ENCODE data around the gene ALDH7A1. TPM values are rescaled to one million over a fixed set of nuclear protein-coding genes. Genes with fewer than 3 reads are reported as not detected.
A peak's percentile ranks its signal among the peaks of the same experiment; 100 is the strongest.
"Not testable (repeated sequence)": the region's sequence is repeated elsewhere in the genome, so short reads cannot be mapped to it uniquely, and the experiment has no call there.

ALDH7A1 gene
- total and polyA plus RNA-seq, 4 donors: 25.2 to 43.8 (median 30.4) TPM

- ATAC-seq (ENCODE audit: low FRiP score); H3K9me3 ChIP-seq (ENCODE audit: control insufficient read depth, low read length); H3K4me3 ChIP-seq (ENCODE audit: low read length in 2 of 2); H3K4me1 ChIP-seq (ENCODE audit: control insufficient read depth in 1 of 2, insufficient read depth in 2 of 2, low read length in 2 of 2); H3K27ac ChIP-seq (ENCODE audit: low read depth in 1 of 2, low read length in 2 of 2); DNase-seq; H3K27me3 ChIP-seq (ENCODE audit: control insufficient read depth in 1 of 2, insufficient read depth in 2 of 2, low read length in 1 of 2); intact Hi-C loops (cut with DNase I): not testable (repeated sequence)
- peaks cover 0 to 14% of the 10 kb centered on the region in 2 donors for H3K36me3 ChIP-seq (ENCODE audit: control insufficient read depth in 1 of 2, insufficient read depth in 2 of 2, low read length in 1 of 2)
- WGBS, 2 donors: 91 to 95% methylated on average over 9 of the region's 9 CpGs
Observed at GRCh38 chr5:126555101-126555500, 39.9 kb downstream of the ALDH7A1 start.

GRCh38 chr5:126552614-126553013, 42.4 kb downstream of the ALDH7A1 start:
- WGBS, 2 donors: 95 to 98% methylated on average over 2 of the region's 2 CpGs
- intact Hi-C loops (cut with DNase I): no loop called here
- Histone ChIP-seq H3K27ac (ENCODE audit: low read depth in 1 of 2, low read length in 2 of 2) (no peak overlapping the region), H3K9me3 (ENCODE audit: control insufficient read depth, low read length) (no peaks in the 10 kb centered on the region), H3K4me1 (ENCODE audit: control insufficient read depth in 1 of 2, insufficient read depth in 2 of 2, low read length in 2 of 2) (peaks cover 0 to 2% of the 10 kb centered on the region in 2 donors), H3K4me3 (ENCODE audit: low read length in 2 of 2) (no peak overlapping the region), H3K36me3 (ENCODE audit: control insufficient read depth in 1 of 2, insufficient read depth in 2 of 2, low read length in 1 of 2) (peaks cover 0 to 11% of the 10 kb centered on the region in 2 donors), H3K27me3 (ENCODE audit: control insufficient read depth in 1 of 2, insufficient read depth in 2 of 2, low read length in 1 of 2) (no peaks in the 10 kb centered on the region)
- DNase-seq (no peak), ATAC-seq (ENCODE audit: low FRiP score) (no peak)

GRCh38 chr5:126544087-126544740, 50.8 kb downstream of the ALDH7A1 start:
- no peaks in the 10 kb centered on the region for H3K9me3 ChIP-seq (ENCODE audit: control insufficient read depth, low read length)
- 73 to 76% methylated on average over 12 of the region's 12 CpGs for WGBS, 2 donors
- no peak for DNase-seq
- H3K27ac ChIP-seq (ENCODE audit: low read depth in 1 of 2, low read length in 2 of 2): no peak overlapping the region
- no peak overlapping the region for H3K4me3 ChIP-seq (ENCODE audit: low read length in 2 of 2)
- intact Hi-C loops (cut with DNase I): no loop called here
- peaks cover 0 to 6% of the 10 kb centered on the region in 2 donors for H3K36me3 ChIP-seq (ENCODE audit: control insufficient read depth in 1 of 2, insufficient read depth in 2 of 2, low read length in 1 of 2)
- no peak for ATAC-seq (ENCODE audit: low FRiP score)
- no peaks in the 10 kb centered on the region for H3K27me3 ChIP-seq (ENCODE audit: control insufficient read depth in 1 of 2, insufficient read depth in 2 of 2, low read length in 1 of 2)
- no peaks in the 10 kb centered on the region for H3K4me1 ChIP-seq (ENCODE audit: control insufficient read depth in 1 of 2, insufficient read depth in 2 of 2, low read length in 2 of 2)

- DNase-seq (no peak), ATAC-seq (ENCODE audit: low FRiP score) (no peak)
- no peaks in the 10 kb centered on the region for H3K4me1 ChIP-seq (ENCODE audit: control insufficient read depth in 1 of 2, insufficient read depth in 2 of 2, low read length in 2 of 2)
- no peaks in the 10 kb centered on the region for H3K27me3 ChIP-seq (ENCODE audit: control insufficient read depth in 1 of 2, insufficient read depth in 2 of 2, low read length in 1 of 2)
- peaks cover 0 to 6% of the 10 kb centered on the region in 2 donors for H3K36me3 ChIP-seq (ENCODE audit: control insufficient read depth in 1 of 2, insufficient read depth in 2 of 2, low read length in 1 of 2)
- H3K4me3 ChIP-seq (ENCODE audit: low read length in 2 of 2): no peak overlapping the region
- no peak overlapping the region for H3K27ac ChIP-seq (ENCODE audit: low read depth in 1 of 2, low read length in 2 of 2)
- WGBS, 2 donors: 94 to 96% methylated on average over 2 of the region's 2 CpGs
- intact Hi-C loops (cut with DNase I): no loop called here
- no peaks in the 10 kb centered on the region for H3K9me3 ChIP-seq (ENCODE audit: control insufficient read depth, low read length)
Observed at GRCh38 chr5:126543660-126544059, 51.4 kb downstream of the ALDH7A1 start.

- no peak overlapping the region for H3K27ac ChIP-seq (ENCODE audit: low read depth in 1 of 2, low read length in 2 of 2)
- 84 to 92% methylated on average over 1 of the region's 1 CpG for WGBS, 2 donors
- intact Hi-C loops (cut with DNase I): no loop called here
Observed at GRCh38 chr5:126543009-126543408, 52.0 kb downstream of the ALDH7A1 start.

GRCh38 chr5:126542441-126542840, 52.6 kb downstream of the ALDH7A1 start:
- Histone ChIP-seq H3K27ac (ENCODE audit: low read depth in 1 of 2, low read length in 2 of 2) (no peak overlapping the region), H3K27me3 (ENCODE audit: control insufficient read depth in 1 of 2, insufficient read depth in 2 of 2, low read length in 1 of 2) (no peaks in the 10 kb centered on the region), H3K9me3 (ENCODE audit: control insufficient read depth, low read length) (no peaks in the 10 kb centered on the region), H3K4me3 (ENCODE audit: low read length in 2 of 2) (no peak overlapping the region), H3K36me3 (ENCODE audit: control insufficient read depth in 1 of 2, insufficient read depth in 2 of 2, low read length in 1 of 2) (peaks cover 0 to 6% of the 10 kb centered on the region in 2 donors), H3K4me1 (ENCODE audit: control insufficient read depth in 1 of 2, insufficient read depth in 2 of 2, low read length in 2 of 2) (no peaks in the 10 kb centered on the region)
- intact Hi-C loops (cut with DNase I): no loop called here
- DNase-seq (no peak), ATAC-seq (ENCODE audit: low FRiP score) (no peak)
- 47 to 74% methylated on average over 2 of the region's 2 CpGs for WGBS, 2 donors

More at GRCh38 chr5:126543009-126543408, 52.0 kb downstream of the ALDH7A1 start:
- ATAC-seq (ENCODE audit: low FRiP score) (no peak), DNase-seq (no peak)
- H3K27me3 ChIP-seq (ENCODE audit: control insufficient read depth in 1 of 2, insufficient read depth in 2 of 2, low read length in 1 of 2): no peaks in the 10 kb centered on the region
- H3K4me1 ChIP-seq (ENCODE audit: control insufficient read depth in 1 of 2, insufficient read depth in 2 of 2, low read length in 2 of 2): no peaks in the 10 kb centered on the region
- H3K36me3 ChIP-seq (ENCODE audit: control insufficient read depth in 1 of 2, insufficient read depth in 2 of 2, low read length in 1 of 2): peaks cover 0 to 6% of the 10 kb centered on the region in 2 donors
- H3K4me3 ChIP-seq (ENCODE audit: low read length in 2 of 2): no peak overlapping the region
- no peaks in the 10 kb centered on the region for H3K9me3 ChIP-seq (ENCODE audit: control insufficient read depth, low read length)

GRCh38 chr5:126540631-126541030, 54.4 kb downstream of the ALDH7A1 start:
- H3K27ac ChIP-seq (ENCODE audit: low read depth in 1 of 2, low read length in 2 of 2): no peak overlapping the region
- DNase-seq (no peak), ATAC-seq (ENCODE audit: low FRiP score) (no peak)
- H3K4me3 ChIP-seq (ENCODE audit: low read length in 2 of 2): no peak overlapping the region
- H3K4me1 ChIP-seq (ENCODE audit: control insufficient read depth in 1 of 2, insufficient read depth in 2 of 2, low read length in 2 of 2): no peaks in the 10 kb centered on the region
- H3K9me3 ChIP-seq (ENCODE audit: control insufficient read depth, low read length): no peaks in the 10 kb centered on the region
- no peaks in the 10 kb centered on the region for H3K36me3 ChIP-seq (ENCODE audit: control insufficient read depth in 1 of 2, insufficient read depth in 2 of 2, low read length in 1 of 2)
- intact Hi-C loops (cut with DNase I): loop anchor here in 1 of 2 donors (2.0 kb wide), 1 partner anchor 188 kb away; no protein-coding TSS in a partner anchor
- no peaks in the 10 kb centered on the region for H3K27me3 ChIP-seq (ENCODE audit: control insufficient read depth in 1 of 2, insufficient read depth in 2 of 2, low read length in 1 of 2)
- 45 to 48% methylated on average over 5 of the region's 5 CpGs for WGBS, 2 donors

- WGBS, 2 donors: 10 to 20% methylated on average over 1 of the region's 1 CpG
- DNase-seq (no peak), ATAC-seq (ENCODE audit: low FRiP score) (peak; percentile 12)
- Histone ChIP-seq H3K27ac (ENCODE audit: low read depth in 1 of 2, low read length in 2 of 2) (no peak overlapping the region), H3K36me3 (ENCODE audit: control insufficient read depth in 1 of 2, insufficient read depth in 2 of 2, low read length in 1 of 2) (no peaks in the 10 kb centered on the region), H3K9me3 (ENCODE audit: control insufficient read depth, low read length) (no peaks in the 10 kb centered on the region), H3K27me3 (ENCODE audit: control insufficient read depth in 1 of 2, insufficient read depth in 2 of 2, low read length in 1 of 2) (no peaks in the 10 kb centered on the region), H3K4me3 (ENCODE audit: low read length in 2 of 2) (no peak overlapping the region), H3K4me1 (ENCODE audit: control insufficient read depth in 1 of 2, insufficient read depth in 2 of 2, low read length in 2 of 2) (no peaks in the 10 kb centered on the region)
- intact Hi-C loops (cut with DNase I): loop anchor here (2.0 to 5.0 kb wide), 2 partner anchors 200 to 201 kb away; no protein-coding TSS in a partner anchor
Observed at GRCh38 chr5:126538579-126538978, 56.4 kb downstream of the ALDH7A1 start.

GRCh38 chr5:126536874-126537273, 58.1 kb downstream of the ALDH7A1 start:
- H3K4me1 ChIP-seq (ENCODE audit: control insufficient read depth in 1 of 2, insufficient read depth in 2 of 2, low read length in 2 of 2): peaks cover 0 to 2% of the 10 kb centered on the region in 2 donors
- DNase-seq: no peak
- no peak overlapping the region for H3K4me3 ChIP-seq (ENCODE audit: low read length in 2 of 2)
- WGBS, 2 donors: 36 to 46% methylated on average over 3 of the region's 3 CpGs
- no peaks in the 10 kb centered on the region for H3K27me3 ChIP-seq (ENCODE audit: control insufficient read depth in 1 of 2, insufficient read depth in 2 of 2, low read length in 1 of 2)
- no peaks in the 10 kb centered on the region for H3K36me3 ChIP-seq (ENCODE audit: control insufficient read depth in 1 of 2, insufficient read depth in 2 of 2, low read length in 1 of 2)
- intact Hi-C loops (cut with DNase I): loop anchor here in 1 of 2 donors (5.0 kb wide), 1 partner anchor 200 kb away; no protein-coding TSS in a partner anchor
- ATAC-seq (ENCODE audit: low FRiP score): no peak
- no peak overlapping the region for H3K27ac ChIP-seq (ENCODE audit: low read depth in 1 of 2, low read length in 2 of 2)
- no peaks in the 10 kb centered on the region for H3K9me3 ChIP-seq (ENCODE audit: control insufficient read depth, low read length)

Data from aorta (tissue), 5 donors.